ENCODE data around the gene P4HB.

P4HB gene

GRCh38 chr17:81859906-81860755 lies at the start of gene P4HB:
P4HB (minus strand) TSS chr17:81860535; CDS start chr17:81860471, 64 bp downstream.
- DNase-seq: no peak

GRCh38 chr17:81909231-81909630 lies 48.9 kb upstream of the P4HB start:
- no peak for DNase-seq

GRCh38 chr17:81908793-81909192 lies 48.5 kb upstream of the P4HB start:
- DNase-seq: no peak

- no peak for DNase-seq
These were observed 47.1 kb upstream of the P4HB start for GRCh38 chr17:81907219-81908145.

GRCh38 chr17:81906476-81907218 lies 46.3 kb upstream of the P4HB start:
- no peak for DNase-seq

GRCh38 chr17:81905993-81906392 lies 45.7 kb upstream of the P4HB start:
- no peak for DNase-seq

GRCh38 chr17:81905424-81905875 lies 45.1 kb upstream of the P4HB start:
- no peak for DNase-seq

- DNase-seq: no peak
These were observed 44.5 kb upstream of the P4HB start for GRCh38 chr17:81904600-81905423.

- DNase-seq: no peak
These were observed 43.7 kb upstream of the P4HB start for GRCh38 chr17:81903896-81904599.

- no peak for DNase-seq
These were observed 43.1 kb upstream of the P4HB start for GRCh38 chr17:81903415-81903831.

GRCh38 chr17:81902653-81903414 lies 42.5 kb upstream of the P4HB start:
- no peak for DNase-seq

GRCh38 chr17:81902023-81902652 lies 41.8 kb upstream of the P4HB start, which contains the start of gene NPB:
NPB (plus strand) TSS chr17:81902238; CDS start chr17:81902278, 40 bp downstream.
- DNase-seq: no peak

GRCh38 chr17:81901167-81902022 lies 41.1 kb upstream of the P4HB start:
- no peak for DNase-seq

GRCh38 chr17:81900181-81900820 lies 40.0 kb upstream of the P4HB start:
- no peak for DNase-seq

- DNase-seq: no peak
These were observed 39.3 kb upstream of the P4HB start for GRCh38 chr17:81899514-81900166.

- no peak for DNase-seq
These were observed 38.5 kb upstream of the P4HB start for GRCh38 chr17:81898885-81899284.

GRCh38 chr17:81898029-81898866 lies 37.9 kb upstream of the P4HB start:
- no peak for DNase-seq
